OCI-LY3 (cell line): ENCODE data around the gene MMP3.

ENCODE experiments used
- H2AFZ ChIP-seq: fragments of 200-600, 300-600 bp; shearing (Covaris generic); 2 replicates; pipeline ENCODE4 v1.6.0; 2014; ENCODE audit warnings: antibody characterized with exemption, low read depth, low read length
- H3K27ac ChIP-seq: fragments of 200-600, 300-600 bp; sonication (generic); 2 replicates; pipeline ENCODE4 v1.5.1; 2014; ENCODE audit warnings: mild to moderate bottlenecking, low read length, moderate library complexity, mixed read lengths
- H3K27me3 ChIP-seq: fragments of 200-600, 300-600 bp; sonication (generic); 2 replicates; pipeline ENCODE4 v1.6.1; 2014; ENCODE audit warnings: low read depth, low read length, mixed read lengths
- H3K36me3 ChIP-seq: fragments of 200-600, 300-600 bp; sonication (generic); replicated peaks from 2 replicates; pipeline ENCODE3; 2014; ENCODE audit warnings: low read depth, low read length, mixed read lengths
- H3K4me1 ChIP-seq: fragments of 300-600, 200-600 bp; sonication (generic); 2 replicates; pipeline ENCODE4 v1.6.1; 2014; ENCODE audit warnings: low read length, mixed read lengths
- H3K4me2 ChIP-seq: fragments of 200-600, 300-600 bp; sonication (generic); 2 replicates; pipeline ENCODE4 v1.6.1; 2014; ENCODE audit warnings: low read length, mixed read lengths
- H3K4me3 ChIP-seq: fragments of 300-600, 200-600 bp; sonication (generic); 2 replicates; pipeline ENCODE4 v1.5.1; 2014; ENCODE audit warnings: antibody characterized with exemption, mild to moderate bottlenecking, low read length, moderate library complexity
- H3K79me2 ChIP-seq: fragments of 300-600, 200-600 bp; shearing (Covaris generic); 2 replicates; pipeline ENCODE4 v1.6.1; 2014; ENCODE audit warnings: mild to moderate bottlenecking, low read length, mixed read lengths
- H3K9ac ChIP-seq: fragments of 300-600, 200-600 bp; shearing (Covaris generic); 2 replicates; pipeline ENCODE4 v1.6.0; 2014; ENCODE audit warnings: mild to moderate bottlenecking, low read length, moderate library complexity
- H3K9me3 ChIP-seq: fragments of 200-600, 300-600 bp; shearing (Covaris generic); 2 replicates; pipeline ENCODE4 v1.6.1; 2014; ENCODE audit warnings: low read length, mixed read lengths; ENCODE audit not compliant: insufficient read depth
- H4K20me1 ChIP-seq: fragments of 200-600, 300-600 bp; sonication (generic); 2 replicates; pipeline ENCODE4 v1.6.1; 2016; ENCODE audit warnings: low read length, mixed read lengths; ENCODE audit not compliant: insufficient read depth
- EZH2phosphoT487 ChIP-seq: fragments of 200-600 bp; shearing (Covaris generic); IDR thresholded peaks from 2 replicates; pipeline ENCODE4 v1.6.1; 2018; ENCODE audit warnings: antibody characterized with exemption, mixed run types, low read depth
- TF ChIP-seq, protein P1 (sequence below): fragments of 200-600, 300-600 bp; sonication (generic); IDR thresholded peaks from 2 replicates; pipeline ENCODE4 v1.5.1; 2014; ENCODE audit warnings: antibody characterized with exemption, low read length, low read depth

Gene MMP3

DNA sequence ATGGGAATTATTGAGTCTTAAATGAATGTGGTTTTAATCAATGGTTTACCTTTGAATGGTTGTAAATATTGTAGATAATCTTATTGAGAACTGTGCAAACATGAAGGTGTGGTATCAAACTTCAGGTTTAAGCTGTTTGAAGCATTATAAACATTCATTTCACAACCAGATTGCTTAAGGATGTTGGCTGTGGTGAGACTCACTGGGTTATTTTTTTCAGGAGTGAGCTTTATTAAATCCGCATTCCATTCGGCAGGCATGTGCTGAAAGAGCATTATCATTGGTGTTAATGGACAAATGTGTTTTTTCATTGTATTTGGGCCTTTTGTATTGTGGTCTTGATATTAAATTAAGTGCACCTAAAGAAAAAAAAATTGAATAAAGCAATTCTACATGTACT, 9.7 kb downstream of the MMP3 start:
- Histone ChIP-seq H3K4me3 (no peak overlapping the region), H3K27me3 (no peaks in the 10 kb centered on the region), H3K79me2 (no peaks in the 10 kb centered on the region), H4K20me1 (no peaks in the 10 kb centered on the region), H3K4me1 (peaks cover 7% of the 10 kb centered on the region), H3K9me3 (no peaks in the 10 kb centered on the region), H3K9ac (no peak overlapping the region), H2AFZ (no peak overlapping the region), H3K4me2 (no peak overlapping the region), H3K36me3 (no peaks in the 10 kb centered on the region), H3K27ac (no peak overlapping the region)
- TF ChIP-seq EZH2phosphoT487, result no peak
- TF ChIP-seq, protein P1, sequence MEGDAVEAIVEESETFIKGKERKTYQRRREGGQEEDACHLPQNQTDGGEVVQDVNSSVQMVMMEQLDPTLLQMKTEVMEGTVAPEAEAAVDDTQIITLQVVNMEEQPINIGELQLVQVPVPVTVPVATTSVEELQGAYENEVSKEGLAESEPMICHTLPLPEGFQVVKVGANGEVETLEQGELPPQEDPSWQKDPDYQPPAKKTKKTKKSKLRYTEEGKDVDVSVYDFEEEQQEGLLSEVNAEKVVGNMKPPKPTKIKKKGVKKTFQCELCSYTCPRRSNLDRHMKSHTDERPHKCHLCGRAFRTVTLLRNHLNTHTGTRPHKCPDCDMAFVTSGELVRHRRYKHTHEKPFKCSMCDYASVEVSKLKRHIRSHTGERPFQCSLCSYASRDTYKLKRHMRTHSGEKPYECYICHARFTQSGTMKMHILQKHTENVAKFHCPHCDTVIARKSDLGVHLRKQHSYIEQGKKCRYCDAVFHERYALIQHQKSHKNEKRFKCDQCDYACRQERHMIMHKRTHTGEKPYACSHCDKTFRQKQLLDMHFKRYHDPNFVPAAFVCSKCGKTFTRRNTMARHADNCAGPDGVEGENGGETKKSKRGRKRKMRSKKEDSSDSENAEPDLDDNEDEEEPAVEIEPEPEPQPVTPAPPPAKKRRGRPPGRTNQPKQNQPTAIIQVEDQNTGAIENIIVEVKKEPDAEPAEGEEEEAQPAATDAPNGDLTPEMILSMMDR, result no peak

DNA sequence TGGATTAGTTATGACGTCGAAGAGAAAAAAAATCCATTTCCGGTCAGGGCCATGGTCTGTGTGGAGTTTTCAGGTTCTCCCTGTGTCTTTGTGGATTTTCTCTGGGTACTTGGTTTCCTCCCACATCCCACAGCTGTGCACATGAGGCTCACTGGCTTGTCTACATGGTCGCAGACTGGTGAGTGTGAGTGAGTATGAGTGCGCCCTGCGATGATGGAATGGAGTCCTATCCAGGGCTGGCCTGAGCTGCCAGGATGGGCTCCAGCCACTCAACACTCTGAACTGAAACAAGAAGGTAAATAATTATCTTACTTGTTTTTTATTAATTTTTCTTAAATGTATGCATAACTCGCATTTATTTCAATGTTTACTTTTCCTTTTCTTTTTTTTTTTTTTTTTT, 10.8 kb downstream of the MMP3 start:
- Histone ChIP-seq H3K36me3 (no peaks in the 10 kb centered on the region), H3K4me2 (no peak overlapping the region), H3K9me3 (no peaks in the 10 kb centered on the region), H3K9ac (no peak overlapping the region), H4K20me1 (no peaks in the 10 kb centered on the region), H3K27me3 (no peaks in the 10 kb centered on the region), H3K79me2 (no peaks in the 10 kb centered on the region), H3K4me1 (peaks cover 7% of the 10 kb centered on the region), H3K27ac (no peak overlapping the region), H2AFZ (no peak overlapping the region), H3K4me3 (no peak overlapping the region)
- no peak for TF ChIP-seq EZH2phosphoT487
- TF ChIP-seq, protein P1, result no peak

DNA sequence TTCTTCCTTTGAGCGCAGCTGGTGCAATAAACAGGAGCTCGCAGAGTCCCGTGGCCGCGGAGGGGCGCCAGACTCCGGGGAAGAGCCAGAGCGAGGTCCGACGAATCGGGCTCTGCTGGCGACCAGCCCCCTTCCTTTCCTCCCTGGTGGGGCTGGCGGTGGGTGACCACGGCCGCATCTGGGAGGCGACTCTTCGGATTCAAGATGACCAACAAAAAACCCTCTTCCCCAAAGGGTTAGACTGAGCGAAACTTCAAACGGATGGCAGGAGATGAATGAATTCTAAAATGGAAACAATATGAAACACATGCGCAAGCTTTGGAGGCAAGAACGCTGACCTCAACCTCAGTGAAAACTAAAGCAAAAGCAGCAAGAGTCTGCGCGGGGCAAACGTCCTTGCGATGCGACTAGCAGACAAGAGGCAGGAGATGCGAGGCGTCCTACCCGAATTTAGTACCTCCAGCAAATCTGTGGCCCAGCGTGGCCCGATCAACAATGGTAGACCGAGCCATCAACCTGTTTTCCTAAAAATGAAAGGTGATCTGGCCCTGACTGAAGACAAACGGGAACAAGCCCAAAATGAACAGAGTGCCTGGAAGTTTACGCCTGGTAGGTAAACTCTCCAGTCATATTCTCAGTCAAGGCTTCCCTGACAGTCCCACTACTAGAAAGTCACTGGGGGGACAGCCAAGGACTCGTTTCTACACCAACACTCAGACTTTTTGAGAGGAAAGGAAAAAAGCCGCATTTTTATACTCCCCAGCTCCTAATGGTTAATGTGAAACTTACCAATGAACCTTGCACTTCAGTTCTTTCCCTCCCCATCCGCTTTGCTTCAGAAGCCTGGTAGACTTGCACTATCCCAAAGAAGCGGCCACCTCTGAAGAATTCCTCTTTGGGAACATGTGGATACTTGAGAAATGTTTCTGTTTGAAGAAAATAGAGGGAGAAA, 11.6 kb downstream of the MMP3 start:
- no peaks in the 10 kb centered on the region for H3K9me3 ChIP-seq
- peaks cover 7% of the 10 kb centered on the region for H3K4me1 ChIP-seq
- H2AFZ ChIP-seq, result no peak overlapping the region
- no peaks in the 10 kb centered on the region for H3K27me3 ChIP-seq
- H3K9ac ChIP-seq, result no peak overlapping the region
- no peaks in the 10 kb centered on the region for H4K20me1 ChIP-seq
- no peaks in the 10 kb centered on the region for H3K79me2 ChIP-seq
- H3K4me3 ChIP-seq, result no peak overlapping the region
- H3K4me2 ChIP-seq, result no peak overlapping the region
- TF ChIP-seq, protein P1, result no peak
- no peak for TF ChIP-seq EZH2phosphoT487
- H3K36me3 ChIP-seq, result no peaks in the 10 kb centered on the region
- no peak overlapping the region for H3K27ac ChIP-seq

DNA sequence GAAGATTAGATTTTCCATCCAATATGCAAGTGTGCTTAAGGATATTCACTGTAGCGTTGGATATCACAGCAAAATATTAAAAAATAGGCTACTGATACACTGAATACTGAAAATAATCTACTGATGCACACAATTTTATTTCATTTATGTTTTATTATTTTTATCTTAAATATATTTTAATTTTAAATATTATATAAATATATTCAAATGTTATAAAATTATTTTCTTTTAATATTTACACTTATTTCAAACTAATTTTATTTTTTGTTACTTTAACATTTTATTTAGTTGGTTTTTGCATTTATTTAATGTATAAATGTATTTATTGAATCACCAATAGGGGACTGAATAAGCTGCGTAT, 12.3 kb downstream of the MMP3 start:
- H3K27me3 ChIP-seq, result no peaks in the 10 kb centered on the region
- no peak overlapping the region for H3K27ac ChIP-seq
- no peak overlapping the region for H3K4me3 ChIP-seq
- no peak overlapping the region for H3K4me2 ChIP-seq
- no peak overlapping the region for H3K9ac ChIP-seq
- H3K9me3 ChIP-seq, result no peaks in the 10 kb centered on the region
- no peaks in the 10 kb centered on the region for H3K36me3 ChIP-seq
- no peaks in the 10 kb centered on the region for H4K20me1 ChIP-seq
- H3K4me1 ChIP-seq, result peaks cover 7% of the 10 kb centered on the region
- TF ChIP-seq, protein P1, result no peak
- TF ChIP-seq EZH2phosphoT487, result no peak
- no peaks in the 10 kb centered on the region for H3K79me2 ChIP-seq
- no peak overlapping the region for H2AFZ ChIP-seq
